H1 (cell line): ENCODE data around the gene TGFBRAP1.

Experiments used
- CEBPB ChIP-seq: IDR thresholded peaks from 2 replicates; pipeline ENCODE4 v1.6.1; 2012; ENCODE audit warnings: low read depth, low read length
- EP300 ChIP-seq, 2 experiments: IDR thresholded peaks; 1 replicate in 1 of 2; 2 replicates in 1 of 2; pipeline ENCODE4 v1.6.1; 2011 to 2012; ENCODE audit warnings: low read depth in 2 of 2, low read length in 2 of 2, mild to moderate bottlenecking in 2 of 2, borderline replicate concordance in 1 of 2, inconsistent platforms in 1 of 2, moderate library complexity in 1 of 2
- SUZ12 ChIP-seq: fragments of 200-600 bp; sonication (generic); IDR thresholded peaks from 2 replicates; pipeline ENCODE4 v1.6.1; 2012; ENCODE audit warnings: mild to moderate bottlenecking, inconsistent platforms, low read length, moderate library complexity, mixed read lengths
- TF ChIP-seq, protein P1 (sequence below), 3 experiments: IDR thresholded peaks; 1 replicate in 2 of 3; 2 replicates in 1 of 3; pipeline versions ENCODE4 v1.5.1 to v1.6.1; 2011; ENCODE audit warnings: low read length in 3 of 3, mild to moderate bottlenecking in 3 of 3, inconsistent platforms in 2 of 3, low read depth in 1 of 3, moderate library complexity in 1 of 3; ENCODE audit not compliant: insufficient read depth in 1 of 3; ENCODE audit errors: control extremely low read depth in 1 of 3

- no peak for TF ChIP-seq SUZ12
- TF ChIP-seq EP300 (IDR thresholded peaks at IDR 0.05; ENCODE audit: borderline replicate concordance in 1 of 2, low read depth in 2 of 2, low read length in 2 of 2): no peak
- TF ChIP-seq, protein P1, sequence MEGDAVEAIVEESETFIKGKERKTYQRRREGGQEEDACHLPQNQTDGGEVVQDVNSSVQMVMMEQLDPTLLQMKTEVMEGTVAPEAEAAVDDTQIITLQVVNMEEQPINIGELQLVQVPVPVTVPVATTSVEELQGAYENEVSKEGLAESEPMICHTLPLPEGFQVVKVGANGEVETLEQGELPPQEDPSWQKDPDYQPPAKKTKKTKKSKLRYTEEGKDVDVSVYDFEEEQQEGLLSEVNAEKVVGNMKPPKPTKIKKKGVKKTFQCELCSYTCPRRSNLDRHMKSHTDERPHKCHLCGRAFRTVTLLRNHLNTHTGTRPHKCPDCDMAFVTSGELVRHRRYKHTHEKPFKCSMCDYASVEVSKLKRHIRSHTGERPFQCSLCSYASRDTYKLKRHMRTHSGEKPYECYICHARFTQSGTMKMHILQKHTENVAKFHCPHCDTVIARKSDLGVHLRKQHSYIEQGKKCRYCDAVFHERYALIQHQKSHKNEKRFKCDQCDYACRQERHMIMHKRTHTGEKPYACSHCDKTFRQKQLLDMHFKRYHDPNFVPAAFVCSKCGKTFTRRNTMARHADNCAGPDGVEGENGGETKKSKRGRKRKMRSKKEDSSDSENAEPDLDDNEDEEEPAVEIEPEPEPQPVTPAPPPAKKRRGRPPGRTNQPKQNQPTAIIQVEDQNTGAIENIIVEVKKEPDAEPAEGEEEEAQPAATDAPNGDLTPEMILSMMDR (IDR thresholded peaks at IDR 0.05; ENCODE audit: control extremely low read depth in 1 of 3, insufficient read depth in 1 of 3, low read depth in 1 of 3, low read length in 3 of 3): no peak
- no peak for TF ChIP-seq CEBPB
These were observed 90.8 kb downstream of the TGFBRAP1 start for GRCh38 chr2:105238664-105239240.
